GM12801 (cell line): ENCODE measurements around the gene VWA8.

Source experiments
- TF ChIP-seq, protein P1 (sequence below): IDR thresholded peaks from one replicate; pipeline ENCODE4 v1.5.1; 2011; ENCODE audit warnings: control low read depth; ENCODE audit not compliant: insufficient read length; ENCODE audit errors: extremely low read depth

Gene VWA8

DNA sequence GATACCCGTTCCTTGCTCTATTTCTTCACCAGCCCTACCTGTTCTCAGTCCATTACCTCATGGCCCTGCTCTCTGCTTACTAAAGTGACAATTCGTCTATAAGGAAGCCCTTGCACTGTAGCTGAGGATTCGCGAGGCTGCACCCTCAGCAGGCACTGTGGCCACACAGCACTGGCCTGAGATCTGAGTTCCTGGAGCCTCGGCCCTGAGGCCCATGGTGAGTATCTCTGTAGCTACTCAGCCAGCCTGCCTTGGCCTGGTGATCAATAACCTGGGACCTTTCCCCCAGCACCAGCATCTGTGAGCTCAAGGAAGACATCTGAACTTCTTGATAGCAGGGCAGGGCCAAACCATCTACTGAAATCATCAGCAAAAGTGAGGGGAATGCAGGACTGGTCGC, 412.9 kb downstream of the VWA8 start:
- TF ChIP-seq, protein P1, sequence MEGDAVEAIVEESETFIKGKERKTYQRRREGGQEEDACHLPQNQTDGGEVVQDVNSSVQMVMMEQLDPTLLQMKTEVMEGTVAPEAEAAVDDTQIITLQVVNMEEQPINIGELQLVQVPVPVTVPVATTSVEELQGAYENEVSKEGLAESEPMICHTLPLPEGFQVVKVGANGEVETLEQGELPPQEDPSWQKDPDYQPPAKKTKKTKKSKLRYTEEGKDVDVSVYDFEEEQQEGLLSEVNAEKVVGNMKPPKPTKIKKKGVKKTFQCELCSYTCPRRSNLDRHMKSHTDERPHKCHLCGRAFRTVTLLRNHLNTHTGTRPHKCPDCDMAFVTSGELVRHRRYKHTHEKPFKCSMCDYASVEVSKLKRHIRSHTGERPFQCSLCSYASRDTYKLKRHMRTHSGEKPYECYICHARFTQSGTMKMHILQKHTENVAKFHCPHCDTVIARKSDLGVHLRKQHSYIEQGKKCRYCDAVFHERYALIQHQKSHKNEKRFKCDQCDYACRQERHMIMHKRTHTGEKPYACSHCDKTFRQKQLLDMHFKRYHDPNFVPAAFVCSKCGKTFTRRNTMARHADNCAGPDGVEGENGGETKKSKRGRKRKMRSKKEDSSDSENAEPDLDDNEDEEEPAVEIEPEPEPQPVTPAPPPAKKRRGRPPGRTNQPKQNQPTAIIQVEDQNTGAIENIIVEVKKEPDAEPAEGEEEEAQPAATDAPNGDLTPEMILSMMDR, result no peak

DNA sequence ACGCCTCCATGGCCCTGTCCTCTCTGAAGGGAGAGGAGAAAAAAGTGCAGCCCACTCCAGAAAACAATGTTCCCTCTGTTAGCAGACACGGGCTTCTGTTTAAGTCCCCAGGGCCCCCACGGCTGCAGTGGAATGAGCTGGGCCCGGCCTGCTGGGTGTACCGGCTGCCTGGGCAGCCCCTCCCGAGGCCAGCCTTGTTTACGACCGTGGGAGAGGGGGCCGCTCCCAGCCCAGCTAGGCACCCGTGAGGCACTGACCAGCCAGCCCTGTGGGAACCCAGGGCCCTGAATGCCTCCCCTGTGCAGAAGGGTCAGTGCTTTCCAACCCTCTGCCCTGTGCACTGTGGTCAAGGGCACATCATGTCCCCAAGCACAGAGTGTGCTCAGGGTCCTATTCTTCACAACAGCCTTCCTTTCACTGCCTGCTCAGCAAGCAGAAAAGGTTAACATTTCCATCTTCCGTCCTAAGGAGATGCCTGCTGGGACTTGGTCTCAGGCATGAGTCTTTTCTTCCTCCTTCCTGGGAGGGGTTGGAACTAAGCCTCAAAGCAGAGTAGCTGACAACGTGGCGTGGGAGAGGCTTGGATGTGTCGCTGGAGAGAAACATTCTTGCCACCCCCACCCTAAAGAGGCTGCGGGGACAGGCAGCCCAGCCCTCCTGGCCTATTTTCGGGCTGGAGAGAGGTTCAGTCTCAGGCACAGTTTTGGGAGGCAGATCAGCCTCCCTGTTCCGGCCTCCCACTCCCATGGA, 413.5 kb downstream of the VWA8 start:
- TF ChIP-seq, protein P1, result no peak

DNA sequence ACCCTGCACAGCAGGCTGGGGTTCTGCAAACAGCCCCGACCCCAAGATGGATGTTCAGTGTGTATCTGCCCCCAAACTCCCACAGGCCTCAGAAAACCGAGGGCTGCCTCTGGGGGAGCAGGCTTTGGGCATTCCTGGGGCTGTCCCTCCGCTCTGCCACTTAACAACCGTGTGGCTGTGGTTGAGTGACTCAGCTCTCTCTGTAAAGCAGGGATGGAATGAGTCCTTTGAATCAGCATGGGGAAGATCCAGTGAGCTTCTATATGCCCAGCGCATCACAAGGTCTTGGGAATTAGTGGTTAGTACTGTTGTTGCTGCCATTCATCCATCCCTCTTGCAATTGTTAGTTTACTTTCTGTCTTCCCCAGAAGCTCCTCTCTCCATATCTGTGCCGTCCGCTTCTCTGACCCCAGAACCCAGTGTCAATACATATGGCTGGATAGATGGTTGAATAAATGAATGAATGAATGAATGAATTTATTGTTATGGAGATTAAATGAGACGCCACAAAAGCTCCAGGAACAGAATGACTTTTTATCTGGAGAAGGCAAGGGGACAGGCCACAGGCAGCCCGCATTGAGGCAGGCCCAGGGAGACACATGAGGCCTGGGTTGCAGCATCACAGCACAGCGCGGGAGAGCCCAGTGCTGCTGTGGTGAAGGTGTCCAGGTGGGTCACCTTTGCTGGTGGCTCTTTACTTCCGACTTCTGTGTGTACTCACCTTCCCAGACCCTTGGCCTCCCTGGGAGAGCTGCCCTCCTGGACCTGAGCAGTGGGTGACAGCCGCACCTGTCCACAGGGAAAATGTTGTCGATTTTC, 414.3 kb downstream of the VWA8 start:
- TF ChIP-seq, protein P1, result no peak

DNA sequence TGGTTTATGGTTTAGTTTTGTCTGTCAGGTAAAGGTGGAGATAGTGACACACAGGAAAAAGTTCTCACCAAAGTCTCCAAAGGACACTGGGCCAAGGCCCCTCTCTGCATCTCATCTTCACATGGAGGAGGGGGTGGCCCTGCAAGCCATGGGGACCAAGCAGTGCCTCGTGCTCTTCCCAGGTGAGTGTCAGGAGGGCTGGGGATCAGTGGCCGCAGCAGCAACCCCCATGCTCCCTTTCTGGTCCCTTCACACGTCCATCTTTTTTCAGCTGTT, 415.5 kb downstream of the VWA8 start:
- TF ChIP-seq, protein P1, result no peak

DNA sequence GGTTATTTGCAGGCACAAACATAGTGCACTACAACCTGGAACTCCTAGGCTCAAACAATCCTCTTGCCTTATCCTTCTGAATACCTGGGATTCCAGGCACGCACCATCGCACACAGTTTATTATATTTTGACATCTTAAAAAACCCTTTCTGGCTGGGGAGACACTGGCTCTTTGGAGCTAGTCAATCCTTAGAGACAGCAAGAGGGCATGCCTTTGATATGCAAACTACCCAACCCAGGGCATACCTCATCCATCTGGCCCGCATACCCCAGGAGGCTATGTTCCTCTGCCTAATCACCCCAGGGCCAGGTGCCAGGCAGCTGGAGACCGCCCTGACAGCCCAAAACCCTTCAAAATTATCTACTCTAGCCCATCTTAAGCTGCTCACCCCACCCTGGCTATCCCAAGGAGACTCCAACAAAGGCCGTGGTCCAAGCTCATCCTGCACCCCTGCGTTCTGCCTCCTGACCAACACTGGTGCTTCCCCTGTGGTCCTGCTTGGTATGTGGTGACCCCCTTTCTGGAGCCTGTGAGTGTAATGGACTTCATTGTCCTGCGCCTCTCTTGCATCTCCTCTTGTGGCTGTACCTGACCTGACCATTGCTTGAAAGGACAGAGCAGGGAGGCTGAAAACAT, 417.1 kb downstream of the VWA8 start:
- TF ChIP-seq, protein P1, result no peak

DNA sequence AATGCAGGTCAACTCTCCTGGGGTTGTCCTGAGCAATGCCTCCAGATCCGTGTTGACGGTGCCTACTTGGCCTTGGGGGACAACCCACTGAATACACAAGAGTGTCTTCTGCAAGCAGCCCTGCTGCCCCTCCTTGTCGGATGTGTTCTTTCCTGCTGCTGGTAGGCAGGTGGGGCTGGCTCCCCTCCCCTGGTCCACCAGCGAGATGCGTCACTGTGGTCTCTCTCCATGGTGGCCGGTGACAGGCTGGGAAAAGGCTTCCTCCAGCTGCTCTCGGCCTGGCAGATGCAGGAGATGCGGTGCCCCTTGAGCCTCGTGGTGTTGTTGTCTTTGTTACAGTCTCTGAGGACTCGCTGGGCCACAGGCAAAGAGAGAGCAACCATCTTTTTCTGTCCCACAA, 418.6 kb downstream of the VWA8 start:
- TF ChIP-seq, protein P1, result no peak

DNA sequence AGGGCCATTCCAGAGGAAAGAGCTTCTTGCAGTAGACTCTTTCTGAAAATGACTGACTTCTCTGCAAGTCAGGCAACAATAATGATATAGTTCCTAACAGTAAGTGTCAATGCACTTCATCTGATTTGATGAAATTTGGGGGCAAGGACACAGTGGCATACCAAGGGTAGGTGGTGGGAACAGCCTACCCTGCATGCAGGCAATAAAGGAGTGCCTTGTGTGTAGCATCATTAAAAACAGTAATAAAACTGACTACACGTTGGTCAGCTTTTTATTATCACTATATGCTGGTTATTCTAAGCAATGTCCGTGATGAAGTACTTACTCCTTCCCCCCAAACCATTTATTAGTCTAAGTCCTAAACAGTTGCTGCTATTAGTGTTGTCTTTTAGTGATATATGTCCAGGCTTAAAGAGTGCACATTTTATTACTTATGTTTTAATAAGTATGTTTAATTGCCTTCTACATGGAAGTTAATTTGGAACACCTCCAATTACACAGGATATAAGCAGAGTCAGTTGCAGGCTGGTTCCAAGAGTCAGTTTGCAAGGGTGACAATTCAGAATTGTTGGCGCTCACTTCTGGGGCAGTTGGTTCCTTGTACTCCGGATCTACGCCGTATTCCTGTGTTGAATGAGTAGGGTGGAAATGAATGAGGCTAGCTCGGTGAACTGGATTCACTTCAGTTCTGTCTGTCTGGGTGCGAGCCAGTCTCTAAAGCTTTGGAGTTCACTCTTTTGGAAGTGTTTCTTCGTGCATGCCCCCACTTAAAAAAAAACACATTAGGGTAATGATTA, 419.6 kb downstream of the VWA8 start:
- TF ChIP-seq, protein P1, result no peak
